GM21526 (cell line): ENCODE results near the gene ING5.

Experiments used
- ATAC-seq: cut with Tn5 transposase; IDR thresholded peaks from one replicate; pipeline ENCODE4 v1.9.1; 2021; ENCODE audit warnings: moderate library complexity; ENCODE audit not compliant: unreplicated experiment, low FRiP score

ING5 gene

DNA sequence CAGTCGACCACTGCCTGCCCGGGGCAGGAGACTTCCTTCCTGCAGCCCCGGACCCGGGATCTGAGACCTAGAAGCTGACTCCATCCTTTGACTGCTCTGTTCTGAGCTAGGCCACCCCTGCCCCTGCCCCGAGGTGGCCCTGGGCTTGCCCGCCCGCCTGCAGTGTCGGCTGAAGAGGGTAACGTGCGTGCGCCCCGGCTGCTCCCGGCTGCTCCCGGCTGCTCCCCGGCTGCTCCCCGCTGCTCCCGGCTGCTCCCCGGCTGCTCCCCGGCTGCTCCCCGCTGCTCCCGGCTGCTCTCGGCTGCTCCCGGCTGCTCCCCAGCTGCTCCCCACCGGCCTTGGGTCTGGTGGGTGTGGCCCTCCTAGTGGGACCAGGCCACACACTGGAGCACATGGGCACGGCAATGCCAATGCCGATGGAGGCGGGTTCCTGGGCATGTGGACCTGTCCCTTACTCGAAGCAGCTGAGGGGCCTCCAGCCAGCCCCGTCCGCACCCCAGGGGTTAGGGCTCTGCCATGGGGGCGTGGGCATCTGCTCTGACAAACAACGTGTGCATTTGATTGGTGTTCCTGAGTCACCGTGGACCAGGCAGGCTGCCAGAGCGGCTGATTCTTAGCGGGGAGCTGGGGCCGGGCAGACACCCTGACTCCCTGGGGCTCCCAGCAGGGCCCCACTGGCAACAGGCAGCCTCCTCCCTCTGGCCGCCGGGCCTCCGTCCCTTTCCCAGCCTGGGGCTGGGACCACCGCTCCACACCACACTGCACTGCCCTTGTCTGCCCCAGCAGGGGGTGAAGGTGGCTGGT lies 72.8 kb downstream of the ING5 start:
- ATAC-seq = no peak

- ATAC-seq = no peak
These were observed 73.7 kb downstream of the ING5 start for GRCh38 chr2:241775223-241776177.

DNA sequence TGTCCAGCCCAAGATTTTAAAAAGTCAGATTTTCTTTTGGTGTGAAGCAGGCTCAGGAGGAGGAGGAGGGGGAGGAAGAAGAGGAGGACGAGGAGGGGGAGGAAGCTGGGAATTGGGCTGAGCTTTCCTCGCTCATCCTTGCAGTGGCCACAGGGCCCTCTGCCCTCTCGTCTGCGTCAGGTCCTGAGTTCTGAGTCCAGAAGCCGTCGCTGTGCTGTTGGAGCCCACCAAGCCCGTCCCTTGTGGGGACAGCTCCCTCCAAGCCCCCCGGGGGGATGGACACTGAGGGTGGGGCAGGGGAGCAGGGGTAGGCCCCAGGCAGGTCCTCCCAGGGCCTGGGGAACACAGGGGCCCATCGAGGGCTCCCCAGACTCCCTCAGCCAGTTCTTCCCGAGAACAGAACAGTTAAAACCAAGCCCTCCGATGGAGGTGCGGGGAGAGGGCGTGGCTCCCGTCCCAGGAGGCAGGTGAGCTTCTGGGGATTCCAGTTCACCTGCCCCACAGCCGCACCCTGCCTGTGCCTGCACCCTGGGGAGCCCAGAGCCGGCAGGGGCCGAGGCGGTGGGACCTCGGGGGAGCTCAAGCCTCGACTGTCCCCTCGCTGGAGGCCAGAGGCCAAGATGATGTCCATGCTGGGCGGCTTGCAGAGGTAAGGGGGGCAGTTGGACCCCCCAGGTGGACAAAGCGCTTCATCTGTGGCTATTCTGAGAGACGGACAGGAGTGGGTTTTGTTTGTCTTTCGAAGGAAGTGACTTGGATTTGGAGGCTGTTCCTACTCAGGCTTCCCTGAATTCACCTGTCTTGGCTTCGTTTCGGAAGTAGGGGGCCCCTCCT lies 74.7 kb downstream of the ING5 start, which contains the start of gene GAL3ST2:
Gene GAL3ST2 (plus strand): TSS at position 487 of the 834 bp plus-strand sequence. CDS start 134 bp downstream, at position 621.
- ATAC-seq = no peak

DNA sequence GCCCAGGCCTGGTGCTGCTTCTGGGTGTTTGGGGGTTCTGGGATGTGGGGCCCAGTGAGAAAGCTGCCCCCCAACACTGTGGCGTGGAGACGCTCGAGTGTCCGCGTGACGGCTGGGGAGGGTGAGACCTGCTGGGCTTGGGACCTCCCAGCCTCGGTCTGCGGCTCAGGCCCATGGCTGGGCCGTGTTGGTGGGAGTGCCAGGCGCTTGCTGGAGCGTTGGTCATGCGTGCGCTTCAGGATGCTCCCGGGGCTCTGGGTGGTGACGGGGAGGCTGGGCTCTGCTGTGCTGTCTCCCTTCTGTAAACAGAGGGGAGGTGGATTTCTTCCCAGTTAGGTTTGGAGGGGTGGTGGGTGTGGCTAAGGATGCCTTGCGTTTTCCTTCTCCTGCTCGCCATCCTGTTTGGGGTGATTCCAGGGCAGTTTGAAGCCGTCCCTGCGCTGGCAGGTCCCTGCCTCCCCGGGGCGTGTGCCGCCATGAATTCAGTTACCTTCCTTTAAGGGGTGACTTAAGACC lies 75.4 kb downstream of the ING5 start:
- ATAC-seq = no peak

- no peak for ATAC-seq
These were observed 76.1 kb downstream of the ING5 start for GRCh38 chr2:241777686-241778627.
